Endothelial cell of umbilical vein (primary cell): ENCODE results near the gene AVL9. TPM values are rescaled to one million over a fixed set of nuclear protein-coding genes. Genes with fewer than 3 reads are reported as not detected.

Experiments used
- BruUV-seq: library from RNA; stranded (reverse); fragments of 400-500 nt; replicated peaks from 2 replicates; lab custom pipeline; 2021; lab: Mats Ljungman, UMichigan
- CTCF ChIA-PET: fragments of 300-600, 350-600 bp; sonication (Branson Sonifier 250); formaldehyde crosslinking; loops from one replicate; lab custom pipeline; 2021; ENCODE audit warnings: antibody characterized with exemption, inconsistent platforms; lab: Charles Lee
- POLR2A ChIA-PET: fragments of 300-600, 350-600 bp; sonication (Branson Sonifier 250); formaldehyde crosslinking; loops from one replicate; lab custom pipeline; 2021; ENCODE audit warnings: antibody characterized with exemption, inconsistent platforms; lab: Charles Lee
- DNase-seq: peaks from one replicate; pipeline ENCODE4 v3.0.0-alpha.2; 2011; ENCODE audit warnings: low read depth, low spot score
- FAIRE-seq: peaks from 2 replicates; lab custom pipeline; 2011; peaks lifted over from hg19 to GRCh38; lab: Jason Lieb, UNC
- H2AFZ ChIP-seq: 2 replicates; pipeline ENCODE4 v1.6.0; 2012; ENCODE audit warnings: low read depth, low read length, control low read depth, inconsistent platforms
- H3K27ac ChIP-seq: 2 replicates; pipeline ENCODE4 v1.5.1; 2011; ENCODE audit warnings: low read depth, mild to moderate bottlenecking, control low read depth, low read length, moderate library complexity; ENCODE audit not compliant: insufficient read depth
- H3K27me3 ChIP-seq, 2 experiments: 2 replicates each; pipeline versions ENCODE4 v1.6.0 to v1.6.1; 2011; ENCODE audit warnings: low read length in 2 of 2, mixed read lengths in 1 of 2; ENCODE audit not compliant: control insufficient read depth in 2 of 2, insufficient read depth in 2 of 2
- H3K36me3 ChIP-seq, 2 experiments: 2 replicates in 1 of 2; 3 replicates in 1 of 2; pipeline ENCODE4 v1.5.1; 2011; ENCODE audit warnings: low read length in 2 of 2, mild to moderate bottlenecking in 1 of 2, moderate library complexity in 1 of 2; ENCODE audit not compliant: control insufficient read depth in 2 of 2, insufficient read depth in 2 of 2; ENCODE audit errors: extremely low read depth in 1 of 2
- H3K4me1 ChIP-seq: 3 replicates; pipeline ENCODE4 v1.5.1; 2011; ENCODE audit warnings: mild to moderate bottlenecking, low read length; ENCODE audit not compliant: control insufficient read depth, insufficient read depth; ENCODE audit errors: extremely low read depth
- H3K4me2 ChIP-seq: 2 replicates; pipeline ENCODE4 v1.6.1; 2011; ENCODE audit warnings: low read length, control low read depth, mixed read lengths; ENCODE audit not compliant: insufficient read depth
- H3K4me3 ChIP-seq, 3 experiments: fragments of 200-600 bp in 1 of 3; sonication (generic), shearing (Covaris generic) in 1 of 3; replicated peaks in 1 of 3; 2 replicates each; pipeline ENCODE4 v1.5.1; 2011 to 2016; ENCODE audit warnings: control low read depth in 3 of 3, low read length in 3 of 3, mild to moderate bottlenecking in 2 of 3, inconsistent platforms in 1 of 3, low read depth in 1 of 3, moderate library complexity in 1 of 3; ENCODE audit not compliant: insufficient read depth in 1 of 3
- H3K79me2 ChIP-seq: 2 replicates; pipeline ENCODE4 v1.6.0; 2012; ENCODE audit warnings: low read length, inconsistent platforms; ENCODE audit not compliant: control insufficient read depth, insufficient read depth
- H3K9ac ChIP-seq: replicated peaks from 2 replicates; pipeline ENCODE3; 2011; ENCODE audit warnings: low read length, control low read depth; ENCODE audit not compliant: insufficient read depth; ENCODE audit errors: extremely low read depth
- H3K9me1 ChIP-seq: replicated peaks from 3 replicates; pipeline ENCODE4 v1.6.0; 2011; ENCODE audit warnings: mild to moderate bottlenecking, low read length; ENCODE audit not compliant: control insufficient read depth, insufficient read depth; ENCODE audit errors: extremely low read depth
- H3K9me3 ChIP-seq: replicated peaks from 2 replicates; pipeline ENCODE4 v1.5.1; 2012; ENCODE audit warnings: low read length, inconsistent platforms; ENCODE audit not compliant: control insufficient read depth, insufficient read depth
- H4K20me1 ChIP-seq: replicated peaks from 2 replicates; pipeline ENCODE3; 2011; ENCODE audit warnings: mild to moderate bottlenecking, low read length; ENCODE audit not compliant: control insufficient read depth, insufficient read depth; ENCODE audit errors: extremely low read depth
- CTCF ChIP-seq, 2 donors: IDR thresholded peaks; 1 replicate in 1 of 2; 2 replicates in 1 of 2; pipeline ENCODE4 v1.5.1; 2011; ENCODE audit warnings: low read length in 2 of 2, mild to moderate bottlenecking in 2 of 2, moderate library complexity in 2 of 2, control low read depth in 1 of 2, inconsistent platforms in 1 of 2, low read depth in 1 of 2; ENCODE audit not compliant: insufficient read depth in 1 of 2; ENCODE audit errors: extremely low read depth in 1 of 2
- EZH2 ChIP-seq: IDR thresholded peaks from 2 replicates; pipeline ENCODE4 v1.6.1; 2012; ENCODE audit warnings: borderline replicate concordance, low read depth, mild to moderate bottlenecking, moderate library complexity, low read length, inconsistent platforms; ENCODE audit not compliant: severe bottlenecking
- FOS ChIP-seq: IDR thresholded peaks from 2 replicates; pipeline ENCODE4 v1.6.1; 2011; ENCODE audit warnings: mild to moderate bottlenecking, low read length, moderate library complexity, borderline replicate concordance; ENCODE audit not compliant: insufficient read depth
- GATA2 ChIP-seq: IDR thresholded peaks from 2 replicates; pipeline ENCODE4 v1.7.0; 2011; ENCODE audit warnings: low read depth, mild to moderate bottlenecking, moderate library complexity, mixed read lengths, low read length; ENCODE audit not compliant: insufficient read length, insufficient read depth
- JUN ChIP-seq: IDR thresholded peaks from 2 replicates; pipeline ENCODE4 v1.6.1; 2011; ENCODE audit warnings: borderline replicate concordance, low read depth; ENCODE audit not compliant: insufficient read length, insufficient read depth
- MYC ChIP-seq: IDR thresholded peaks from one replicate; pipeline ENCODE4 v1.6.1; 2011; ENCODE audit warnings: mild to moderate bottlenecking, low read depth, low read length
- POLR2A ChIP-seq: IDR thresholded peaks from 2 replicates; pipeline ENCODE4 v1.6.1; 2012; ENCODE audit warnings: low read depth, mild to moderate bottlenecking, control low read depth, low read length
- POLR2AphosphoS5 ChIP-seq: IDR thresholded peaks from 2 replicates; pipeline ENCODE4 v1.6.1; 2012; ENCODE audit warnings: low read depth, mild to moderate bottlenecking, control low read depth, low read length, moderate library complexity; ENCODE audit not compliant: insufficient read depth
- dilution Hi-C: fragments of 300-500 bp; cut with MboI; formaldehyde crosslinking; loops from one replicate; pipeline ENCODE4 v1.15.0; 2019; ENCODE audit warnings: low sequenced_read_pairs; ENCODE audit not compliant: extremely low pct_ligation_motif_present
- intact Hi-C: fragments of 100-400 bp; cut with micrococcal nuclease; formaldehyde crosslinking; loops from one replicate; pipeline ENCODE4 v1.10.0; 2022
- polyA plus RNA-seq, 4 experiments: library from polyadenylated mRNA; depleted of rRNA in 3 of 4; stranded (reverse) in 3 of 4; unstranded in 1 of 4; fragments of >200 nt; gene quantifications; 2 replicates each; pipeline versions ENCODE4 v1.2.1 to v1.2.3, GENCODE V29; 2011 to 2012; ENCODE audit warnings: missing spikeins in 1 of 4
- total RNA-seq: library from RNA; stranded (reverse); gene quantifications from 2 replicates; pipeline ENCODE4 v1.2.3, GENCODE V29; 2021
- TF ChIP-seq, protein P1 (sequence below): IDR thresholded peaks from 2 replicates; pipeline ENCODE4 v1.6.1; 2011; ENCODE audit not compliant: insufficient read depth, insufficient read length

Gene AVL9
- total and polyA plus RNA-seq, 2 donors (not counting 3 experiments of a cell fraction or from before 2014, with no cell fraction given): 12.7 to 42.5 TPM

DNA sequence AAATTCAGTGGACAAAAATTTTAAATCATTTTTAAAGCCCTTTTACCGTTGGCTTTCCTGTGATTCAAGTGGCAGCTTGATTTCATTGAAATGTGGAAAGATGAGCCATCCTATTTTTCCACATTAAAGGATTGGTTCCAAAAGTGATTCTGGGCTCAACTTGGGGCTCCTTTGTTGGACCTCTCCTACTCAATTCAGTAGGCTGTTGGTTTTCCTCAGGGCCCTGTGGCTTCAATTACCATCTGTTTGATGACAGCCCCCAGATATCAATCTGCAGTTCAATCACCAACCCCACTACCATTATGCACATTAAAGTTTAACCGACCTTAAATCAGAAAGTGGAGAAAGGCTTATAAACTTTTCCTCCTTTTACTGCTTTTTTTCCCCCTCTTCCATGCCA lies 47.3 kb downstream of the AVL9 start:
- intact Hi-C loops (no loop called here), dilution Hi-C loops (no loop called here)
- BruUV-seq: no TSS peak
- Histone ChIP-seq H3K9ac (no peak overlapping the region), H2AFZ (no peak overlapping the region), H3K4me3 (no peak overlapping the region), H3K27ac (no peak overlapping the region), H3K4me1 (no peaks in the 10 kb centered on the region), H3K79me2 (peaks cover 23% of the 10 kb centered on the region), H3K9me1 (no peaks in the 10 kb centered on the region), H4K20me1 (no peaks in the 10 kb centered on the region), H3K36me3 (peaks cover 0 to 6% of the 10 kb centered on the region in 2 experiments), H3K27me3 (no peaks in the 10 kb centered on the region), H3K4me2 (no peak overlapping the region), H3K9me3 (no peaks in the 10 kb centered on the region)
- ChIA-PET CTCF (interaction anchor here (0.7 kb wide), 1 partner anchor 47 kb away, joined by 3 read pairs; no protein-coding TSS in a partner anchor), POLR2A (no interaction called here)
- DNase-seq: no peak
- TF ChIP-seq, protein P1, sequence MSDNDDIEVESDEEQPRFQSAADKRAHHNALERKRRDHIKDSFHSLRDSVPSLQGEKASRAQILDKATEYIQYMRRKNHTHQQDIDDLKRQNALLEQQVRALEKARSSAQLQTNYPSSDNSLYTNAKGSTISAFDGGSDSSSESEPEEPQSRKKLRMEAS: no peak
- TF ChIP-seq POLR2AphosphoS5 (no peak), CTCF (IDR thresholded peaks at IDR 0.05; ENCODE audit: extremely low read depth in 1 of 2, insufficient read depth in 1 of 2, low read depth in 1 of 2, low read length in 2 of 2) (no peak), POLR2A (no peak), FOS (no peak), JUN (no peak), MYC (no peak), EZH2 (no peak), GATA2 (no peak)
- no peak for FAIRE-seq
